SU-DHL-6 (cell line): ENCODE data around the gene EEFSEC.

Experiments
- H2AFZ ChIP-seq: fragments of 200-600 bp; sonication (generic); 2 replicates; pipeline ENCODE4 v1.6.1; 2014; ENCODE audit warnings: low read depth, mild to moderate bottlenecking, moderate library complexity, mixed read lengths, antibody characterized with exemption, low read length; ENCODE audit not compliant: severe bottlenecking
- H3F3A ChIP-seq: fragments of 200-600 bp; shearing (Covaris generic); 2 replicates; pipeline ENCODE4 v1.6.0; 2016; ENCODE audit warnings: antibody characterized with exemption, mild to moderate bottlenecking; ENCODE audit not compliant: insufficient read depth
- H3K27ac ChIP-seq: fragments of 200-600 bp; sonication (generic); 2 replicates; pipeline ENCODE4 v1.5.1; 2016; ENCODE audit warnings: low read depth, mild to moderate bottlenecking, low read length, moderate library complexity, mixed read lengths
- H3K27me3 ChIP-seq: fragments of 200-600 bp; sonication (generic), shearing (Covaris generic); 2 replicates; pipeline ENCODE4 v1.6.0; 2014; ENCODE audit warnings: mild to moderate bottlenecking, low read length
- H3K36me3 ChIP-seq: fragments of 200-600 bp; sonication (generic); 2 replicates; pipeline ENCODE4 v1.6.1; 2014; ENCODE audit warnings: mild to moderate bottlenecking, low read length, mixed read lengths
- H3K4me2 ChIP-seq: fragments of 300-600, 200-600 bp; shearing (Covaris generic), sonication (generic); 2 replicates; pipeline ENCODE4 v1.6.0; 2014; ENCODE audit warnings: low read length, low read depth, mild to moderate bottlenecking; ENCODE audit not compliant: poor library complexity, severe bottlenecking
- H3K4me3 ChIP-seq: fragments of 200-600 bp; sonication (generic); 2 replicates; pipeline ENCODE4 v1.5.1; 2014; ENCODE audit warnings: antibody characterized with exemption, low read length, mild to moderate bottlenecking, mixed read lengths; ENCODE audit not compliant: insufficient read depth, poor library complexity, severe bottlenecking
- H3K79me2 ChIP-seq: fragments of 200-600 bp; sonication (generic); 2 replicates; pipeline ENCODE4 v1.6.1; 2014; ENCODE audit warnings: mild to moderate bottlenecking, low read length, moderate library complexity; ENCODE audit not compliant: insufficient read depth
- H3K9ac ChIP-seq: fragments of 200-600 bp; sonication (generic); 2 replicates; pipeline ENCODE4 v1.7.0; 2014; ENCODE audit warnings: mild to moderate bottlenecking, low read length
- H3K9me2 ChIP-seq: fragments of 200-600 bp; sonication (generic); replicated peaks from 2 replicates; pipeline ENCODE4 v1.6.1; 2014; ENCODE audit warnings: low read length; ENCODE audit not compliant: insufficient read depth
- H3K9me3 ChIP-seq: fragments of 200-600 bp; sonication (generic); 2 replicates; pipeline ENCODE4 v1.6.1; 2014; ENCODE audit warnings: low read length, mixed read lengths; ENCODE audit not compliant: insufficient read depth
- H4K20me1 ChIP-seq: fragments of 200-600 bp; sonication (generic); 2 replicates; pipeline ENCODE4 v1.6.1; 2014; ENCODE audit warnings: low read depth, mild to moderate bottlenecking, antibody characterized with exemption, low read length, moderate library complexity, mixed read lengths
- CTCF ChIP-seq: fragments of 200-600 bp; sonication (generic); IDR thresholded peaks from one replicate; pipeline ENCODE4 v1.5.1; 2017; ENCODE audit warnings: antibody characterized with exemption, mild to moderate bottlenecking, low read length, moderate library complexity; ENCODE audit not compliant: insufficient read depth, poor library complexity, severe bottlenecking
- EZH2phosphoT487 ChIP-seq: fragments of 200-600 bp; sonication (generic), shearing (Covaris generic); conservative IDR thresholded peaks from 2 replicates; pipeline ENCODE4 v1.6.1; 2018; ENCODE audit warnings: mild to moderate bottlenecking, antibody characterized with exemption, low read length, moderate library complexity, mixed read lengths

EEFSEC gene

GRCh38 chr3:128380719-128381118 is 227.4 kb downstream of the EEFSEC start:
- Histone ChIP-seq H3K27me3 (no peaks in the 10 kb centered on the region), H3K9me3 (no peaks in the 10 kb centered on the region), H3K36me3 (no peaks in the 10 kb centered on the region), H3K9me2 (no peaks in the 10 kb centered on the region), H3K4me2 (no peak overlapping the region), H3K27ac (no peak overlapping the region), H3K4me3 (no peak overlapping the region), H3F3A (no peaks in the 10 kb centered on the region), H3K9ac (no peak overlapping the region), H3K79me2 (no peaks in the 10 kb centered on the region), H2AFZ (no peak overlapping the region), H4K20me1 (no peaks in the 10 kb centered on the region)
- TF ChIP-seq CTCF (no peak), EZH2phosphoT487 (no peak)

DNA sequence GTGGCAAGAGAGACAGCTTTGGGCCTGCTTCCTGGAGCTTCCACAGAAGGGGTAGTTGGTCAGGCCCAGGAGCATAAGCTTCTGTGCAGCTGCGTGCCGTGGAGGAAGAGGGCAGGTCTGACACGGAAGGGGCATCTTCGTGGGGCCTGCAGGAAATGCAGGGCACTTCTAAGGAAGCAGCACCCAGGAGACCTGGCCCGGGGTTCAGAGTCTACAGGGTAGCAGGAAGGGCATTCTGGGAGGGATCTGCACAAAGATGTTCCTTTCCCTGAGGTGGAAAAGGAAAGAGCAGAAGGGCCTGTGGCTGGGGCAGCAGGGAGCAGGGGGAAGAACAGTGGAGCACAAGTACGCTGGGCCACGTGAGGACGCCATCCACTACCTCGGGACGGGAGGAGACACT is 228.3 kb downstream of the EEFSEC start:
- no peak overlapping the region for H3K27ac ChIP-seq
- H2AFZ ChIP-seq, result no peak overlapping the region
- H3K9me3 ChIP-seq, result no peaks in the 10 kb centered on the region
- H3F3A ChIP-seq, result no peaks in the 10 kb centered on the region
- no peaks in the 10 kb centered on the region for H4K20me1 ChIP-seq
- no peak overlapping the region for H3K4me3 ChIP-seq
- H3K4me2 ChIP-seq, result no peak overlapping the region
- H3K79me2 ChIP-seq, result no peaks in the 10 kb centered on the region
- no peaks in the 10 kb centered on the region for H3K9me2 ChIP-seq
- no peaks in the 10 kb centered on the region for H3K36me3 ChIP-seq
- TF ChIP-seq EZH2phosphoT487 (no peak), CTCF (no peak)
- no peaks in the 10 kb centered on the region for H3K27me3 ChIP-seq
- H3K9ac ChIP-seq, result no peak overlapping the region

GRCh38 chr3:128382221-128382807 is 229.0 kb downstream of the EEFSEC start:
- no peak overlapping the region for H3K9ac ChIP-seq

More at GRCh38 chr3:128382221-128382807, 229.0 kb downstream of the EEFSEC start:
- Histone ChIP-seq H2AFZ (no peak overlapping the region), H4K20me1 (no peaks in the 10 kb centered on the region), H3K4me3 (no peak overlapping the region), H3K9me3 (no peaks in the 10 kb centered on the region), H3F3A (no peaks in the 10 kb centered on the region), H3K9me2 (no peaks in the 10 kb centered on the region), H3K27ac (no peak overlapping the region), H3K79me2 (no peaks in the 10 kb centered on the region), H3K36me3 (no peaks in the 10 kb centered on the region), H3K27me3 (no peaks in the 10 kb centered on the region), H3K4me2 (no peak overlapping the region)
- no peak for TF ChIP-seq EZH2phosphoT487
- TF ChIP-seq CTCF, result no peak
